H1 (cell line): ENCODE data around the gene MYL9. TPM values are rescaled to one million over a fixed set of nuclear protein-coding genes. Genes with fewer than 3 reads are reported as not detected.

Source experiments
- ATF2 ChIP-seq: IDR thresholded peaks from 2 replicates; pipeline ENCODE4 v1.6.1; 2012; ENCODE audit warnings: low read length, inconsistent platforms
- CBX8 ChIP-seq: fragments of 300-800, 300-1000 bp; sonication (generic); IDR thresholded peaks from 2 replicates; pipeline ENCODE4 v1.7.1; 2016; ENCODE audit warnings: low read depth, low read length, borderline replicate concordance
- GABPA ChIP-seq: IDR thresholded peaks from 2 replicates; pipeline ENCODE4 v1.6.1; 2011; ENCODE audit warnings: mild to moderate bottlenecking, low read length, moderate library complexity, borderline replicate concordance; ENCODE audit not compliant: insufficient read depth
- JUND ChIP-seq: IDR thresholded peaks from 2 replicates; pipeline ENCODE4 v1.6.1; 2011; ENCODE audit warnings: mild to moderate bottlenecking, improper control_type of control experiment, low read length
- NRF1 ChIP-seq: IDR thresholded peaks from 2 replicates; pipeline ENCODE4 v1.6.1; 2011; ENCODE audit warnings: mild to moderate bottlenecking, low read depth, low read length, improper control_type of control experiment
- SIN3A ChIP-seq, 2 experiments: IDR thresholded peaks in 1 of 2; conservative IDR thresholded peaks in 1 of 2; 2 replicates each; pipeline ENCODE4 v1.6.1; 2011 to 2012; ENCODE audit warnings: low read length in 2 of 2, improper control_type of control experiment in 1 of 2, low read depth in 1 of 2, mild to moderate bottlenecking in 1 of 2
- SP2 ChIP-seq: IDR thresholded peaks from 2 replicates; pipeline ENCODE4 v1.6.1; 2012; ENCODE audit warnings: mild to moderate bottlenecking, low read length, inconsistent platforms
- TEAD4 ChIP-seq: IDR thresholded peaks from 2 replicates; pipeline ENCODE4 v1.6.1; 2012; ENCODE audit warnings: low read depth, low read length, inconsistent platforms, mixed read lengths
- polyA plus RNA-seq, 7 experiments: library from polyadenylated mRNA; depleted of rRNA in 3 of 7; stranded (reverse) in 5 of 7; unstranded in 2 of 7; fragments of >200 nt in 5 of 7; fragments of 200-250 nt in 2 of 7; gene quantifications; 1 replicate in 5 of 7; 2 replicates in 1 of 7; 4 replicates in 1 of 7; pipeline versions ENCODE4 v1.2.1 to v1.2.3, GENCODE V29; 2011 to 2013; ENCODE audit warnings: missing spikeins in 2 of 7, mixed read lengths in 2 of 7
- total RNA-seq: library from RNA; stranded (reverse); fragmentation: NEBNext Ultra II Directional; extraction: Animal tissue kit (Norgen Biotek cat#: 25700); gene quantifications from 2 replicates; pipeline ENCODE4 v1.2.1, GENCODE V29; 2021

Gene MYL9
- total and polyA plus RNA-seq, 2 of the 8 experiments (the other 6 are each of a cell fraction or from before 2014, with no cell fraction given) = 26.8 to 193 TPM

- TF ChIP-seq CBX8 (no peak), GABPA (no peak), SIN3A (conservative IDR thresholded peaks at IDR 0.05 in 1 of 2, IDR thresholded peaks at IDR 0.05 in 1 of 2; ENCODE audit: low read depth in 1 of 2, low read length in 2 of 2) (peak; percentile 27 to 48; a peak in 2 of 4 replicates), TEAD4 (peak; percentile 43; the same call in 1 of the 2 replicates), NRF1 (no peak), JUND (no peak), ATF2 (no peak), SP2 (no peak)
These were observed 33.2 kb downstream of the MYL9 start (continued) for GRCh38 chr20:36574366-36575135.
